ENCODE data around the gene NRG4.

GRCh38 chr15:75955720-75956119 is 56.5 kb downstream of the NRG4 start:
- no peak for TF ChIP-seq ZNF274 (IDR thresholded peaks at IDR 0.05; ENCODE audit: low read depth, low read length)
- no peak for TF ChIP-seq SUZ12 (IDR thresholded peaks at IDR 0.05; ENCODE audit: extremely low read depth, insufficient read depth, insufficient read length)
- TF ChIP-seq YY1 (IDR thresholded peaks at IDR 0.05; ENCODE audit: insufficient read depth, insufficient read length), result no peak

Measured in NT2/D1 (cell line).